Uterus (tissue), 2 donors: ENCODE measurements around the gene FGF21.

ENCODE experiments used
- CTCF ChIP-seq, 4 experiments: fragments of 200-600 bp in 2 of 4; fragments of 450-650 bp in 2 of 4; sonication (generic) in 2 of 4; IDR thresholded peaks; one replicate each; pipeline ENCODE4 v1.5.1; 2016 to 2019; ENCODE audit warnings: antibody characterized with exemption in 4 of 4, mild to moderate bottlenecking in 2 of 4, moderate library complexity in 1 of 4
- POLR2A ChIP-seq, 2 donors: fragments of 450-650 bp; IDR thresholded peaks; one replicate each; pipeline ENCODE4 v1.6.1; 2016; ENCODE audit warnings: antibody characterized with exemption in 2 of 2, mild to moderate bottlenecking in 1 of 2, moderate library complexity in 1 of 2

- TF ChIP-seq CTCF (IDR thresholded peaks at IDR 0.05) = no peak
- no peak for TF ChIP-seq POLR2A (IDR thresholded peaks at IDR 0.05)
Observed at GRCh38 chr19:48750351-48750750, 5.0 kb upstream of the FGF21 start.
